ENCODE measurements around the gene TMEM178B. TPM values are rescaled to one million over a fixed set of nuclear protein-coding genes. Genes with fewer than 3 reads are reported as not detected.

The TMEM178B gene
- total and polyA plus RNA-seq, 2 of the 4 experiments (the other 2 are of a cell fraction), result under 0.01 to 0.05 TPM

DNA sequence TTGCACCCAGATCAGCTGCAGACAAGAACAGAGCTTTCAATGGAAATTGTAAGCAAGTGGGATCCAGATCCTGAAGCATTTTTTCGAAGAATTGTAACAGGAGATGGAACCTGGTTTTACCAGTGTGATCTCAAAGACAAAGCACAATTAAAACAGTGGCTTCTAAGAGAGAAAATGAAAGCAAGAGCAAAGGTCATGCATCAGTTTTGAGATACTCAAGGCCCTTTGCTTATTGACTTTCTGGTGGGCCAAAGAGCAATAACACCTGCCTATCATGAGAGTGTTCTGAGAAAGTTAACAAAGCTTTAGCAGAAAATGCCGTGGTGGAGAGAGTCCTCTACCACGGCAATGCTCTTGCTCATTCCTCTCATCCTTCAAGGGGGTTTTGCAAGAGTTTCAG lies 194.8 kb downstream of the TMEM178B start:
- intact Hi-C loops (cut with micrococcal nuclease) (no loop called here), dilution Hi-C loops (cut with HindIII; ENCODE audit: low sequenced_read_pairs, unreplicated experiment) (no loop called here), in situ Hi-C loops (cut with MboI; ENCODE audit: low sequenced_read_pairs) (no loop called here)
- Histone ChIP-seq H3K23ac (ENCODE audit: low read depth, low read length) (no peak overlapping the region), H2BK5ac (ENCODE audit: low read depth, low read length, poor library complexity, severe bottlenecking) (no peak overlapping the region), H3K4me2 (ENCODE audit: low read depth, low read length) (no peak overlapping the region), H4K91ac (ENCODE audit: insufficient read depth, low read depth, low read length) (no peak overlapping the region), H3K79me1 (ENCODE audit: low read depth in 1 of 2, low read length in 2 of 2) (no peaks in the 10 kb centered on the region), H4K20me1 (ENCODE audit: insufficient read depth, low read length) (no peaks in the 10 kb centered on the region), H3K9me3 (ENCODE audit: control insufficient read depth, insufficient read depth, low read length) (peaks cover 10% of the 10 kb centered on the region; the same call in 1 of the 2 replicates), H3K4ac (ENCODE audit: low read depth, low read length) (no peak overlapping the region), H3K36me3 (ENCODE audit: control insufficient read depth, insufficient read depth, low read length) (no peaks in the 10 kb centered on the region), H3K9me1 (ENCODE audit: insufficient read depth, low read length) (no peaks in the 10 kb centered on the region), H3K18ac (ENCODE audit: low read depth, low read length) (no peak overlapping the region), H3K14ac (replicated peaks; ENCODE audit: low read depth, low read length) (no peak overlapping the region), H2AK5ac (ENCODE audit: low read depth, low read length) (no peak overlapping the region), H2AFZ (replicated peaks; ENCODE audit: low read length, poor library complexity) (no peak overlapping the region), H2BK15ac (ENCODE audit: low read depth, low read length) (no peak overlapping the region), H4K5ac (ENCODE audit: low read depth, low read length) (no peak overlapping the region), H3K4me3 (ENCODE audit: insufficient read depth, low read depth, low read length) (no peak overlapping the region), H2BK20ac (ENCODE audit: low read depth, low read length) (no peak overlapping the region), H2AK9ac (replicated peaks; ENCODE audit: low read depth, low read length, poor library complexity) (no peak overlapping the region), H2BK120ac (ENCODE audit: low read depth, low read length) (no peak overlapping the region), H3K9ac (ENCODE audit: low read depth, low read length) (no peak overlapping the region), H3K4me1 (ENCODE audit: control insufficient read depth, insufficient read depth, low read length) (no peaks in the 10 kb centered on the region), H3K27me3 (ENCODE audit: control insufficient read depth, insufficient read depth, low read length) (no peaks in the 10 kb centered on the region), H3K27ac (ENCODE audit: insufficient read depth, low read length) (no peak overlapping the region), H3K56ac (ENCODE audit: extremely low read depth, insufficient read depth, low read length) (no peak overlapping the region), H4K8ac (ENCODE audit: low read depth in 2 of 2, low read length in 2 of 2) (no peak overlapping the region)
- ATAC-seq (ENCODE audit: low read depth) (no peak), DNase-seq (no peak)
- POLR2A ChIA-PET (ENCODE audit: unreplicated experiment), result no interaction called here
- no peak for TF ChIP-seq USF2 (IDR thresholded peaks at IDR 0.05; ENCODE audit: low read depth, low read length)
- TF ChIP-seq RAD21 (IDR thresholded peaks at IDR 0.05; ENCODE audit: low read length), result no peak
- TF ChIP-seq CEBPB (IDR thresholded peaks at IDR 0.05; ENCODE audit: low read depth, low read length), result no peak
- TF ChIP-seq MXI1 (IDR thresholded peaks at IDR 0.05; ENCODE audit: borderline replicate concordance, low read depth, low read length), result no peak
- TF ChIP-seq BHLHE40 (IDR thresholded peaks at IDR 0.05; ENCODE audit: low read depth, low read length), result no peak
- no peak for TF ChIP-seq MAFK (IDR thresholded peaks at IDR 0.05; ENCODE audit: low read depth, low read length)
- no peak for TF ChIP-seq MAZ (IDR thresholded peaks at IDR 0.05; ENCODE audit: borderline replicate concordance, low read depth, low read length)
- TF ChIP-seq NFE2L2 (IDR thresholded peaks at IDR 0.05; ENCODE audit: low read depth, low read length), result no peak
- no peak for TF ChIP-seq CTCF (conservative IDR thresholded peaks at IDR 0.05; ENCODE audit: low read depth, low read length)
- no peak for TF ChIP-seq SMC3 (IDR thresholded peaks at IDR 0.05; ENCODE audit: low read depth, low read length)
- no peak for TF ChIP-seq ELK1 (IDR thresholded peaks at IDR 0.05; ENCODE audit: borderline replicate concordance, low read depth, low read length)
- no peak for TF ChIP-seq FOS (IDR thresholded peaks at IDR 0.05; ENCODE audit: low read depth, low read length)
- TF ChIP-seq RCOR1 (IDR thresholded peaks at IDR 0.05; ENCODE audit: insufficient replicate concordance, low read length), result no peak
- no peak for TF ChIP-seq CHD1 (IDR thresholded peaks at IDR 0.05; ENCODE audit: low read depth, low read length)
- CTCF ChIA-PET, result no interaction called here
- WGBS, 2 experiments (ENCODE audit: extremely low coverage in 2 of 2, insufficient read length in 1 of 2), result 38% methylated on average over 2 of the region's 3 CpGs; no CpG with 5 or more reads in 1 of the 2 experiments
- no TSS peak for BruUV-seq (replicated peaks)

All from IMR-90 (cell line).